IMR-90 (cell line): ENCODE measurements around the gene TUSC2. TPM values are rescaled to one million over a fixed set of nuclear protein-coding genes. Genes with fewer than 3 reads are reported as not detected.

ENCODE experiments used
- ATAC-seq: fragments of 200-7000 bp; cut with Tn5 transposase; 2 replicates; pipeline ENCODE4 v1.9.1; 2020; ENCODE audit warnings: low read depth, mild to moderate bottlenecking, moderate library complexity
- BruUV-seq: library from RNA; stranded (reverse); fragments of 400-500 nt; replicated peaks from 2 replicates; lab custom pipeline; 2021; lab: Mats Ljungman, UMichigan
- CTCF ChIA-PET: fragments of 300-600 bp; formaldehyde crosslinking; extraction: SDS; loops from one replicate; lab custom pipeline; 2021; ENCODE audit warnings: antibody characterized with exemption; lab: Yijun Ruan, JAX
- POLR2A ChIA-PET: fragments of 300-600 bp; sonication (Branson Sonifier 250); formaldehyde crosslinking; loops from one replicate; lab custom pipeline; 2022; ENCODE audit warnings: antibody characterized with exemption; ENCODE audit not compliant: unreplicated experiment; lab: Charles Lee
- DNase-seq: peaks from one replicate; pipeline ENCODE4 v3.0.0; 2013
- H2AFZ ChIP-seq: replicated peaks from 2 replicates; pipeline ENCODE3; 2013; ENCODE audit warnings: low read length, mild to moderate bottlenecking; ENCODE audit not compliant: poor library complexity
- H2AK5ac ChIP-seq: 2 replicates; pipeline ENCODE4 v1.6.1; 2013; ENCODE audit warnings: low read depth, low read length, inconsistent platforms
- H2AK9ac ChIP-seq: replicated peaks from 2 replicates; pipeline ENCODE3; 2013; ENCODE audit warnings: mild to moderate bottlenecking, low read depth, low read length, moderate library complexity; ENCODE audit not compliant: poor library complexity
- H2BK120ac ChIP-seq: 2 replicates; pipeline ENCODE4 v1.6.1; 2013; ENCODE audit warnings: low read depth, low read length, inconsistent platforms
- H2BK15ac ChIP-seq: 3 replicates; pipeline ENCODE4 v1.6.1; 2013; ENCODE audit warnings: low read depth, low read length, inconsistent platforms
- H2BK20ac ChIP-seq: 2 replicates; pipeline ENCODE4 v1.6.1; 2013; ENCODE audit warnings: low read depth, mild to moderate bottlenecking, inconsistent platforms, low read length, moderate library complexity
- H2BK5ac ChIP-seq: 2 replicates; pipeline ENCODE4 v1.6.1; 2013; ENCODE audit warnings: mild to moderate bottlenecking, low read depth, low read length, inconsistent platforms; ENCODE audit not compliant: poor library complexity, severe bottlenecking
- H3K14ac ChIP-seq: replicated peaks from 2 replicates; pipeline ENCODE4 v1.6.1; 2013; ENCODE audit warnings: low read depth, low read length, inconsistent platforms
- H3K18ac ChIP-seq: 2 replicates; pipeline ENCODE4 v1.6.1; 2013; ENCODE audit warnings: low read depth, low read length, control low read depth
- H3K23ac ChIP-seq: 2 replicates; pipeline ENCODE4 v1.6.1; 2013; ENCODE audit warnings: low read depth, low read length, inconsistent platforms
- H3K27ac ChIP-seq: 2 replicates; pipeline ENCODE4 v1.5.1; 2013; ENCODE audit warnings: mild to moderate bottlenecking, control low read depth, low read length; ENCODE audit not compliant: insufficient read depth
- H3K27me3 ChIP-seq: 2 replicates; pipeline ENCODE4 v1.6.1; 2013; ENCODE audit warnings: low read length; ENCODE audit not compliant: control insufficient read depth, insufficient read depth
- H3K36me3 ChIP-seq: 2 replicates; pipeline ENCODE4 v1.6.1; 2013; ENCODE audit warnings: low read length, mixed read lengths; ENCODE audit not compliant: control insufficient read depth, insufficient read depth
- H3K4ac ChIP-seq: 2 replicates; pipeline ENCODE4 v1.6.1; 2013; ENCODE audit warnings: low read depth, low read length, inconsistent platforms
- H3K4me1 ChIP-seq: 2 replicates; pipeline ENCODE4 v1.6.1; 2013; ENCODE audit warnings: low read length, mixed read lengths; ENCODE audit not compliant: control insufficient read depth, insufficient read depth
- H3K4me2 ChIP-seq: 2 replicates; pipeline ENCODE4 v1.6.1; 2013; ENCODE audit warnings: low read depth, mild to moderate bottlenecking, control low read depth, low read length, moderate library complexity
- H3K4me3 ChIP-seq: 2 replicates; pipeline ENCODE4 v1.5.1; 2013; ENCODE audit warnings: low read depth, mild to moderate bottlenecking, control low read depth, low read length, moderate library complexity; ENCODE audit not compliant: insufficient read depth
- H3K56ac ChIP-seq: 2 replicates; pipeline ENCODE4 v1.6.1; 2013; ENCODE audit warnings: low read length, inconsistent platforms; ENCODE audit not compliant: insufficient read depth; ENCODE audit errors: extremely low read depth
- H3K79me1 ChIP-seq, 2 experiments: 2 replicates each; pipeline ENCODE4 v1.6.1; 2013; ENCODE audit warnings: low read length in 2 of 2, inconsistent platforms in 1 of 2, low read depth in 1 of 2
- H3K9ac ChIP-seq: 2 replicates; pipeline ENCODE4 v1.6.1; 2013; ENCODE audit warnings: low read depth, low read length, control low read depth
- H3K9me1 ChIP-seq: 2 replicates; pipeline ENCODE4 v1.6.1; 2013; ENCODE audit warnings: low read length, inconsistent platforms; ENCODE audit not compliant: insufficient read depth
- H3K9me3 ChIP-seq: 2 replicates; pipeline ENCODE4 v1.6.1; 2013; ENCODE audit warnings: low read length; ENCODE audit not compliant: control insufficient read depth, insufficient read depth
- H4K20me1 ChIP-seq: 2 replicates; pipeline ENCODE4 v1.6.1; 2013; ENCODE audit warnings: low read length, inconsistent platforms; ENCODE audit not compliant: insufficient read depth
- H4K5ac ChIP-seq: 2 replicates; pipeline ENCODE4 v1.6.1; 2013; ENCODE audit warnings: mild to moderate bottlenecking, low read depth, low read length, control low read depth
- H4K8ac ChIP-seq, 2 experiments: 2 replicates each; pipeline ENCODE4 v1.6.1; 2013; ENCODE audit warnings: low read depth in 2 of 2, low read length in 2 of 2, control low read depth in 1 of 2, inconsistent platforms in 1 of 2
- H4K91ac ChIP-seq: 2 replicates; pipeline ENCODE4 v1.6.1; 2013; ENCODE audit warnings: low read depth, low read length, inconsistent platforms; ENCODE audit not compliant: insufficient read depth
- BHLHE40 ChIP-seq: fragments of 150-350 bp; IDR thresholded peaks from 2 replicates; pipeline ENCODE4 v1.6.1; 2016; ENCODE audit warnings: mild to moderate bottlenecking, low read depth, low read length
- CEBPB ChIP-seq: IDR thresholded peaks from 2 replicates; pipeline ENCODE4 v1.6.1; 2012; ENCODE audit warnings: low read depth, low read length, improper control_type of control experiment
- CHD1 ChIP-seq: IDR thresholded peaks from 2 replicates; pipeline ENCODE4 v1.6.1; 2012; ENCODE audit warnings: low read depth, low read length, improper control_type of control experiment
- CTCF ChIP-seq: conservative IDR thresholded peaks from 2 replicates; pipeline ENCODE4 v1.5.1; 2012; ENCODE audit warnings: mild to moderate bottlenecking, low read depth, low read length, improper control_type of control experiment
- ELK1 ChIP-seq: fragments of 150-350 bp; IDR thresholded peaks from 2 replicates; pipeline ENCODE4 v1.6.1; 2016; ENCODE audit warnings: low read depth, mild to moderate bottlenecking, low read length, moderate library complexity, borderline replicate concordance
- FOS ChIP-seq: fragments of 150-350 bp; IDR thresholded peaks from 2 replicates; pipeline ENCODE4 v1.6.1; 2016; ENCODE audit warnings: low read depth, low read length
- MAFK ChIP-seq: IDR thresholded peaks from 2 replicates; pipeline ENCODE4 v1.6.1; 2012; ENCODE audit warnings: low read depth, low read length, improper control_type of control experiment
- MAZ ChIP-seq: IDR thresholded peaks from 2 replicates; pipeline ENCODE4 v1.6.1; 2012; ENCODE audit warnings: low read depth, mild to moderate bottlenecking, low read length, improper control_type of control experiment, moderate library complexity, borderline replicate concordance
- MXI1 ChIP-seq: IDR thresholded peaks from 2 replicates; pipeline ENCODE4 v1.6.1; 2012; ENCODE audit warnings: low read depth, mild to moderate bottlenecking, low read length, moderate library complexity, borderline replicate concordance
- NFE2L2 ChIP-seq: fragments of 150-350 bp; IDR thresholded peaks from 2 replicates; pipeline ENCODE4 v1.6.1; 2016; ENCODE audit warnings: low read depth, mild to moderate bottlenecking, low read length
- POLR2A ChIP-seq: IDR thresholded peaks from 2 replicates; pipeline ENCODE4 v1.6.1; 2012; ENCODE audit warnings: mild to moderate bottlenecking, low read depth, low read length
- RAD21 ChIP-seq: IDR thresholded peaks from 2 replicates; pipeline ENCODE4 v1.6.1; 2012; ENCODE audit warnings: low read length, improper control_type of control experiment
- RCOR1 ChIP-seq: IDR thresholded peaks from 2 replicates; pipeline ENCODE4 v1.6.1; 2012; ENCODE audit warnings: mild to moderate bottlenecking, low read length, improper control_type of control experiment; ENCODE audit not compliant: insufficient replicate concordance
- RFX5 ChIP-seq: IDR thresholded peaks from 2 replicates; pipeline ENCODE4 v1.8.0; 2012; ENCODE audit warnings: low read depth, mild to moderate bottlenecking, low read length, moderate library complexity
- SMC3 ChIP-seq: fragments of 150-350 bp; IDR thresholded peaks from 2 replicates; pipeline ENCODE4 v1.6.1; 2016; ENCODE audit warnings: low read depth, mild to moderate bottlenecking, antibody characterized with exemption, low read length, moderate library complexity
- USF2 ChIP-seq: fragments of 150-350 bp; IDR thresholded peaks from 2 replicates; pipeline ENCODE4 v1.6.1; 2017; ENCODE audit warnings: mild to moderate bottlenecking, antibody characterized with exemption, low read length, low read depth
- WGBS, 2 experiments: methylation state at CpG; one replicate each; pipeline versions ENCODE4 v1.1.5 to v1.1.7; 2013; ENCODE audit warnings: missing lambda C conversion rate in 2 of 2; ENCODE audit not compliant: insufficient read length in 1 of 2; ENCODE audit errors: extremely low coverage in 2 of 2; 5-methylcytosine and 5-hydroxymethylcytosine counted together
- dilution Hi-C: fragments of 300-500 bp; cut with HindIII; formaldehyde crosslinking; loops from one replicate; pipeline ENCODE4 v1.14.3; 2018; ENCODE audit warnings: low sequenced_read_pairs; ENCODE audit not compliant: unreplicated experiment
- in situ Hi-C: fragments of 300-500 bp; cut with MboI; formaldehyde crosslinking; loops from 3 replicates; pipeline ENCODE4 v1.14.3; 2019; ENCODE audit warnings: low sequenced_read_pairs, inconsistent platforms, mixed read lengths
- intact Hi-C: fragments of 100-400 bp; cut with micrococcal nuclease; formaldehyde crosslinking; loops from 2 replicates; pipeline ENCODE4 v1.10.0; 2022
- polyA plus RNA-seq, 3 experiments: library from polyadenylated mRNA; depleted of rRNA; stranded (reverse); fragments of >200 nt; gene quantifications; 2 replicates each; pipeline ENCODE4 v1.2.3, GENCODE V29; 2012; ENCODE audit warnings: low replicate concordance in 1 of 3
- total RNA-seq: library from RNA; depleted of rRNA; stranded (reverse); fragments of >200 nt; gene quantifications from 2 replicates; pipeline ENCODE4 v1.2.3, GENCODE V29; 2012

Gene TUSC2
- total and polyA plus RNA-seq, 2 of the 4 experiments (the other 2 are of a cell fraction), result 13.4 to 24.0 TPM

GRCh38 chr3:50325497-50326181 is 2.4 kb downstream of the TUSC2 start:
- peaks cover 17% of the 10 kb centered on the region for H3K36me3 ChIP-seq
- H3K23ac ChIP-seq, result no peak overlapping the region
- in situ Hi-C loops, result loop anchor here (25.0 kb wide), 3 partner anchors 1062 to 1837 kb away; partner anchors contain the start of genes ABHD14B, GPR62, MANF and PCBP4
- DNase-seq (no peak), ATAC-seq (no peak)
- no peak overlapping the region for H2BK120ac ChIP-seq
- no peak overlapping the region for H3K9ac ChIP-seq
- H2AFZ ChIP-seq, result no peak overlapping the region
- no peak overlapping the region for H3K56ac ChIP-seq
- H2AK5ac ChIP-seq, result no peak overlapping the region
- no peak overlapping the region for H2AK9ac ChIP-seq
- no peak overlapping the region for H2BK5ac ChIP-seq
- peaks cover 7% of the 10 kb centered on the region for H4K20me1 ChIP-seq
- TF ChIP-seq POLR2A (no peak), NFE2L2 (no peak), CTCF (no peak), SMC3 (no peak), USF2 (no peak), CEBPB (no peak), ELK1 (no peak), BHLHE40 (no peak), FOS (no peak), RCOR1 (no peak), MXI1 (no peak), CHD1 (no peak), MAZ (no peak), MAFK (no peak), RFX5 (no peak), RAD21 (no peak)
- dilution Hi-C loops, result no loop called here
- no peak overlapping the region for H4K91ac ChIP-seq
- H3K9me1 ChIP-seq, result no peaks in the 10 kb centered on the region
- H3K14ac ChIP-seq, result no peak overlapping the region
- H3K18ac ChIP-seq, result no peak overlapping the region
- ChIA-PET CTCF (no interaction called here), POLR2A (no interaction called here)
- peaks cover 16% of the 10 kb centered on the region for H3K4me1 ChIP-seq
- peaks cover 20 to 36% of the 10 kb centered on the region in 2 experiments; a peak in 3 of 4 replicates for H3K79me1 ChIP-seq
- no peak overlapping the region for H3K4ac ChIP-seq
- no peak overlapping the region for H3K4me2 ChIP-seq
- no peaks in the 10 kb centered on the region for H3K9me3 ChIP-seq
- H3K27ac ChIP-seq, result no peak overlapping the region
- intact Hi-C loops, result no loop called here
- H2BK15ac ChIP-seq, result no peak overlapping the region
- H4K8ac ChIP-seq, result no peak overlapping the region
- H3K27me3 ChIP-seq, result no peaks in the 10 kb centered on the region
- no peak overlapping the region for H3K4me3 ChIP-seq
- 80% methylated on average over 1 of the region's 11 CpGs; no CpG with 5 or more reads in 1 of the 2 experiments for WGBS, 2 experiments
- BruUV-seq, result no TSS peak
- H4K5ac ChIP-seq, result no peak overlapping the region
- no peak overlapping the region for H2BK20ac ChIP-seq
